ENCODE data around the gene SCMH1.

DNA sequence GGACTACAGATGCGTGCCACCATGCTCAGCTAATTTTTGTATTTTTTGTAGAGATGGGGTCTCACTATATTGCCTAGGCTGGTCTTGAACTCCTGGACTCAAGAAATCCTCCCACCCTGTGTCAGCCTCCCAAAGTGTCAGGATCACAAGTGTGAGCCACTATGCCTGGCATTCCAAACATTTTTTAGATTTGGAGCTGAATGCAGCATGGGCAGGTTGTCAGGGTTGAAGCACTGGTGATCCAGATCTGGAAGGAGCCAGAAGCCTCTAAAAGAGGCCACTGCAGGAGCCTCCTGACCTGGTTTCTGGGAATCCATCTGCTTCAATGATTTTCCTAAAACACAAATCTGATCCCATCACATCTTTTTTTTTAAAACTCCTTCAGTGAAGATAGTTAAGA is 264.4 kb downstream of the SCMH1 start:
- TF ChIP-seq, protein P1, sequence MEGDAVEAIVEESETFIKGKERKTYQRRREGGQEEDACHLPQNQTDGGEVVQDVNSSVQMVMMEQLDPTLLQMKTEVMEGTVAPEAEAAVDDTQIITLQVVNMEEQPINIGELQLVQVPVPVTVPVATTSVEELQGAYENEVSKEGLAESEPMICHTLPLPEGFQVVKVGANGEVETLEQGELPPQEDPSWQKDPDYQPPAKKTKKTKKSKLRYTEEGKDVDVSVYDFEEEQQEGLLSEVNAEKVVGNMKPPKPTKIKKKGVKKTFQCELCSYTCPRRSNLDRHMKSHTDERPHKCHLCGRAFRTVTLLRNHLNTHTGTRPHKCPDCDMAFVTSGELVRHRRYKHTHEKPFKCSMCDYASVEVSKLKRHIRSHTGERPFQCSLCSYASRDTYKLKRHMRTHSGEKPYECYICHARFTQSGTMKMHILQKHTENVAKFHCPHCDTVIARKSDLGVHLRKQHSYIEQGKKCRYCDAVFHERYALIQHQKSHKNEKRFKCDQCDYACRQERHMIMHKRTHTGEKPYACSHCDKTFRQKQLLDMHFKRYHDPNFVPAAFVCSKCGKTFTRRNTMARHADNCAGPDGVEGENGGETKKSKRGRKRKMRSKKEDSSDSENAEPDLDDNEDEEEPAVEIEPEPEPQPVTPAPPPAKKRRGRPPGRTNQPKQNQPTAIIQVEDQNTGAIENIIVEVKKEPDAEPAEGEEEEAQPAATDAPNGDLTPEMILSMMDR (IDR thresholded peaks at IDR 0.05): no peak
- TF ChIP-seq POLR2A (IDR thresholded peaks at IDR 0.05): no peak

All from uterus (tissue), 2 donors.